ENCODE data around the gene APLNR. TPM values are rescaled to one million over a fixed set of nuclear protein-coding genes. Genes with fewer than 3 reads are reported as not detected.

The APLNR gene
- total and polyA plus RNA-seq, 2 donors (not counting 1 experiment from before 2014, with no cell fraction given), result not detected

GRCh38 chr11:57192316-57192715 is 44.7 kb downstream of the APLNR start:
- ATAC-seq (ENCODE audit: low read depth) (no peak), DNase-seq (no peak)
- Histone ChIP-seq H3K9ac (ENCODE audit: low read length) (no peak overlapping the region), H3K4me1 (ENCODE audit: control insufficient read depth in 2 of 2, insufficient read depth in 2 of 2, low read length in 2 of 2) (no peaks in the 10 kb centered on the region), H3K4me3 (ENCODE audit: control extremely low read depth in 1 of 5, extremely low read depth in 1 of 5, insufficient read depth in 1 of 5, low read depth in 2 of 5, low read length in 4 of 5) (no peak overlapping the region), H3K36me3 (replicated peaks in 1 of 2; ENCODE audit: control extremely low read depth in 1 of 2, control insufficient read depth in 1 of 2, extremely low read depth in 1 of 2, insufficient read depth in 2 of 2, low read length in 1 of 2) (no peaks in the 10 kb centered on the region), H3K9me3 (ENCODE audit: control extremely low read depth in 1 of 3, control insufficient read depth in 2 of 3, insufficient read depth in 1 of 3, low read length in 2 of 3) (peaks cover 0 to 2% (median 0%) of the 10 kb centered on the region in 3 donors), H3K4me2 (replicated peaks; ENCODE audit: low read depth, low read length, poor library complexity, severe bottlenecking) (no peak overlapping the region), H2AFZ (ENCODE audit: insufficient read depth, low read depth, low read length, poor library complexity, severe bottlenecking) (no peak overlapping the region), H4K20me1 (ENCODE audit: control insufficient read depth, insufficient read depth, low read length, poor library complexity, severe bottlenecking) (no peaks in the 10 kb centered on the region), H3K27me3 (replicated peaks in 1 of 4; ENCODE audit: control extremely low read depth in 1 of 4, control insufficient read depth in 3 of 4, insufficient read depth in 4 of 4, low read length in 3 of 4) (peaks cover 0 to 5% (median 1%) of the 10 kb centered on the region in 4 experiments), H3K79me2 (ENCODE audit: control insufficient read depth, insufficient read depth, low read length) (no peaks in the 10 kb centered on the region), H3K27ac (ENCODE audit: low read length in 2 of 2) (no peak overlapping the region)
- no peaks in the 10 kb centered on the region for H3K9me3 Mint-ChIP-seq (ENCODE audit: insufficient read depth)
- TF ChIP-seq EZH2 (IDR thresholded peaks at IDR 0.05; ENCODE audit: borderline replicate concordance, insufficient read depth, low read depth, low read length, poor library complexity, severe bottlenecking) (no peak), CTCF (IDR thresholded peaks at IDR 0.05) (no peak)
- H3K27ac Mint-ChIP-seq, result no peak overlapping the region
- intact Hi-C loops (cut with micrococcal nuclease), result no loop called here
- POLR2A ChIA-PET, result no interaction called here
- H3K4me1 Mint-ChIP-seq, result no peaks in the 10 kb centered on the region
- H3K27me3 Mint-ChIP-seq, result peaks cover 25% of the 10 kb centered on the region
- H3K4me3 Mint-ChIP-seq, result no peak overlapping the region
- CTCF ChIA-PET, result no interaction called here
- no CpG with 5 or more reads among the region's 1 CpG for WGBS (ENCODE audit: insufficient coverage)

- no peak overlapping the region for H2AFZ ChIP-seq (ENCODE audit: insufficient read depth, low read depth, low read length, poor library complexity, severe bottlenecking)
- no peak overlapping the region for H3K4me3 Mint-ChIP-seq
- CTCF ChIA-PET, result no interaction called here
- no peaks in the 10 kb centered on the region for H3K36me3 ChIP-seq (replicated peaks in 1 of 2; ENCODE audit: control extremely low read depth in 1 of 2, control insufficient read depth in 1 of 2, extremely low read depth in 1 of 2, insufficient read depth in 2 of 2, low read length in 1 of 2)
- 67% methylated on average over 4 of the region's 9 CpGs for WGBS (ENCODE audit: insufficient coverage)
- ATAC-seq (ENCODE audit: low read depth) (no peak), DNase-seq (no peak)
- H4K20me1 ChIP-seq (ENCODE audit: control insufficient read depth, insufficient read depth, low read length, poor library complexity, severe bottlenecking), result no peaks in the 10 kb centered on the region
- peaks cover 0 to 3% (median 0%) of the 10 kb centered on the region in 3 donors for H3K9me3 ChIP-seq (ENCODE audit: control extremely low read depth in 1 of 3, control insufficient read depth in 2 of 3, insufficient read depth in 1 of 3, low read length in 2 of 3)
- no peaks in the 10 kb centered on the region for H3K4me1 Mint-ChIP-seq
- intact Hi-C loops (cut with micrococcal nuclease), result no loop called here
- peaks cover 0 to 5% (median 1%) of the 10 kb centered on the region in 4 experiments for H3K27me3 ChIP-seq (replicated peaks in 1 of 4; ENCODE audit: control extremely low read depth in 1 of 4, control insufficient read depth in 3 of 4, insufficient read depth in 4 of 4, low read length in 3 of 4)
- TF ChIP-seq EZH2 (IDR thresholded peaks at IDR 0.05; ENCODE audit: borderline replicate concordance, insufficient read depth, low read depth, low read length, poor library complexity, severe bottlenecking) (no peak), CTCF (IDR thresholded peaks at IDR 0.05) (no peak)
- H3K27ac ChIP-seq (ENCODE audit: low read length in 2 of 2), result no peak overlapping the region
- H3K4me1 ChIP-seq (ENCODE audit: control insufficient read depth in 2 of 2, insufficient read depth in 2 of 2, low read length in 2 of 2), result no peaks in the 10 kb centered on the region
- no peaks in the 10 kb centered on the region for H3K9me3 Mint-ChIP-seq (ENCODE audit: insufficient read depth)
- H3K4me2 ChIP-seq (replicated peaks; ENCODE audit: low read depth, low read length, poor library complexity, severe bottlenecking), result no peak overlapping the region
- H3K4me3 ChIP-seq (ENCODE audit: control extremely low read depth in 1 of 5, extremely low read depth in 1 of 5, insufficient read depth in 1 of 5, low read depth in 2 of 5, low read length in 4 of 5), result no peak overlapping the region
- H3K9ac ChIP-seq (ENCODE audit: low read length), result no peak overlapping the region
- H3K79me2 ChIP-seq (ENCODE audit: control insufficient read depth, insufficient read depth, low read length), result no peaks in the 10 kb centered on the region
- peaks cover 25% of the 10 kb centered on the region for H3K27me3 Mint-ChIP-seq
- H3K27ac Mint-ChIP-seq, result no peak overlapping the region
- POLR2A ChIA-PET, result no interaction called here
These were observed 45.5 kb downstream of the APLNR start for GRCh38 chr11:57191311-57192219.
